HG03135 (cell line): ENCODE measurements around the gene PRSS12.
A peak's percentile ranks its signal among the peaks of the same experiment; 100 is the strongest.
"Not testable (repeated sequence)": the region's sequence is repeated elsewhere in the genome, so short reads cannot be mapped to it uniquely, and the experiment has no call there.

Source experiments
- ATAC-seq: cut with Tn5 transposase; IDR thresholded peaks from one replicate; pipeline ENCODE4 v1.9.1; 2021; ENCODE audit warnings: mild to moderate bottlenecking, moderate library complexity; ENCODE audit not compliant: unreplicated experiment

Gene PRSS12

DNA sequence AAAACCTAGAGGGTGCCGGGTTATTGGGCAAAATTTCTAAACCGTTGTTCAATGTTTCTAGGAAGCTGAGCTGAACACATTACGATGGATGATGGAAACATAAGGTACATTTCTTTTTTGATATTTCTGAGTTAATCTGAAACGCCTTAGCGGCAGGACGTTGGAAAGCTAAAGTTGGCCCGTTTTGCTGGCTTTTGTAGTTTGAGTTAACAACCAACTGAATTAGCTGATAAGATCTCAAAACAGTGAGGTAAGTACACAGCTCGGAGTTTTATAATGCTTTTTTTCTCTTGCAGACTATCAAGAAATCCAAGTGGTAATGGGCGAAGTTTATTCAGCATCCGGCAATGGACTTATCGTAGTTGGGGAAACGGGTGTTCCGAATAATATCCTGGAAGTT, 73.5 kb downstream of the PRSS12 start:
- ATAC-seq, result no peak

DNA sequence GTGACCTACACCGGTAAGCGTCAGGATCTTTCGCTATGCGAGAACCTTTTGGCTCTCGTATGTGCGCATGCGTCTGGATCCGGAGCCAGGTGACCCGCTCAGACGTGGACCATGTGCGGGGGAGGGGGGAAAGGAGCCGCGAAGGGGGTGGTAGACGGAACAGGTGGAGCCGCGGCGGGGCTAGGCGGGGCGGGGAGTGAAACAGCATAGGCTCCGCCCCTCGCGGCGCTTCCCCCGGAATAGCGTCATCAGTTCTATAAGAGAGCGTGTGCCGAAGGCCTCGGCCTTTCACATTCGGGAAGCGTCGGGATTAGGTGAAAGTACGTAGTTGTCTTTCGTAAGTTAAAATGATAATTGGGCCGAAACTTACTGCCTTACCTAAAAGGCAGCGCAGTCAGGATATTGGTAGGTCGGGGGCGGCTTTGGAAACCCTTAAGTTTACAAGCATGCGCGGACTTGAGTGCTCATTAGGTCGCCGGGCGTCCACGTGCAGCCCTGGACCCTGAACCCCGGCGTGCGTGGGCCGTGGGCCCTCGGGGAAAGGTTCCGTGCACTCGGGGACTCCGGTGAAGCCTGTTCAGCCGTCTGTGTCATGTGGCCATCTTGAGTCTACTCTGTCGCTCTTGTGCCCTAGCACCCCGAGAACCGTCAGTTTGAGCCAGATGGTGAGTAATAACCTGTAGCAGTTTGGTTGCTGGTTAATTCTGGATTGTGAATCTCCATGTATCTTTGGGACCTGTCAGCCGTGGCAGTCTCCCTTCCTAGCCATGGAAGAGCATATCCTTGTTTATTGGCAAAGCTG, 74.1 kb downstream of the PRSS12 start:
- peak; percentile 91 for ATAC-seq

DNA sequence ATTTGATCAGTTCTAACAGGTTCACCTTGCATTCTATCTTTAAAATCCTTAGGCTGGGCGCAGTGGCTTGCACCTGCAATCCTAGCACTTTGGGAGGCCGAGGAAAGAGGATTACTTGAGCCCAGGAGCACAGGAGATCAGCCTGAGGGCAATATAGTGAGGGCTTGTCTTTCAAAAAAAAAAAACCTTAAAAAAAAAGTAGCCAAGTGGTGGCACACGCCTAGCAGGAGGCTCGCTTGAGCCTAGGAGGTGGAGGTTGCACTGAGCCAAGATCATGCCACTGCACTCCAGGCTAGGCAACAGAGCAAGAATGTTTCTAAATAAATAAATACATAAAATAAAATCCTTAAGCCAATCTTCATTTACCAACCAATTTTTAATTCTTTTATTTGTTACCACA, 75.6 kb downstream of the PRSS12 start:
- no peak for ATAC-seq

DNA sequence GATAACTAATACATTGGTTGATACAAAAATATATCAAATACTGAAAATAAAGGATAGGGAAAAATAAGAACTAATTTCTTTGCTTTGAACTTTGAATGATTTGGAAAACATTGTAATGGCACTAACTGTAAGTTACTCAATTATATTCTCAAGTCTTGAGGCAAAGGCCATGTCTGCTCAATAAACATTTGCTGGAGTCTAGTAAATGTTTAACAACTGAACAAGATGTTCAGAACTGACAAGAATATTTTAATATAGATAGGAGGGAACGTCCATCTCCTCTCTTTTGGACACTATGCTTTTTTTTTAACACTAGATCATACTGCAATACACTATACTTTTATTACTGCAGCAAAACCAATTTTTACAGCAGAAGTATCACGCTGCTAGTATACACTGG, 76.2 kb downstream of the PRSS12 start:
- no peak for ATAC-seq

DNA sequence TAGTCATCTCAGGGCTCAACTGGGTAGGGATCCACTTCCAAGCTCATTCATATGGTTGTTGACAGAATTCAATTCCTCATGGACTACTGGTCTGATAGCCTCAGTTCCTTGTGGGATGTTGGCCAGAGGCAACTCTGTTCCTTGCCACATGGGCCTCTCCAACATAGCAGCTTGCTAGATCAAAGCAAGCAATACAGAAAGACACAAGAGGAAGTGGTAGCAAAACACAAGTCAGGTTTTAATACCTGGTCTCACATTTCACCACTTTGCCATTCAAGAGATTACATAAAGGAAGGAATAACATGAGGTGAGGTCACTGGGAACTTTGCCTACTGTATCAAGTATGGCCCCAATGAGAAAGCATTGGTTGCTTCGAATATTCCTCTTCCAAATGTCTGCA, 79.2 kb downstream of the PRSS12 start:
- no peak for ATAC-seq

DNA sequence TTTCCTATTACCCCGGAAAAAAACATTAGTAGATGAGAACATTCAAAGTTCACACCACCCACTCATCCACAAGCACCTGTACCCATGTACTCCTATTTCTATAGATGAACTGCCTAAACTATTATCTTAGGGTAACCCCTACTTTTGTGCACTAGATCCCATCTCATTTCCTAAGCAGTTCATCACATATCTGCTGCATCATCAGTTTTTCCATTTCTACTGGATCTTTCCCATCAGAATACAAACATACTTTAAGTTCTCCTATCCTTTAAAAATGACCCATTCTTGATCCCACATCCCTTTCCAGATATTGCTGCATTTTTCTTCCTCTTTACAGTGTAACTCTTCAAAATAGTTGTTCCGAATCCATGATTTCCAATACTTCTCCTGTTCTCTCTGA, 81.0 kb downstream of the PRSS12 start:
- ATAC-seq, result no peak

DNA sequence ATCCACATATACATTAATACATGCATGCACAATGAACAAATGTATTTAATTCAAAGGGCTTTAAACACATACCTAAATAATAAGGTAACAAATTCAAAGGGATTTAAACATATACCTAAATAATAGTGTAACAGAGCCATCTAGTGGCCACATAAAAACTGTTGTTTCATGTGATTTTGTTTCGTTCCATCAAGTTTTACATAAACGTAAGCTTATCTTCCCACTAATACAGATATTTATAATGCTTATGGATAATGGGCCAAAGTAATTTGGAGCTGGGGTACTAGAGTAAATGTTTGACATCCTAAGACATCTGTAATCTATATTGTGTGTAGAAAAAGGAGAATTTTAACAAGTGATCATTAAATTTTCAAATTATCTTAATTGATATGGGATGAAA, 82.3 kb downstream of the PRSS12 start:
- ATAC-seq, result peak; percentile 52

DNA sequence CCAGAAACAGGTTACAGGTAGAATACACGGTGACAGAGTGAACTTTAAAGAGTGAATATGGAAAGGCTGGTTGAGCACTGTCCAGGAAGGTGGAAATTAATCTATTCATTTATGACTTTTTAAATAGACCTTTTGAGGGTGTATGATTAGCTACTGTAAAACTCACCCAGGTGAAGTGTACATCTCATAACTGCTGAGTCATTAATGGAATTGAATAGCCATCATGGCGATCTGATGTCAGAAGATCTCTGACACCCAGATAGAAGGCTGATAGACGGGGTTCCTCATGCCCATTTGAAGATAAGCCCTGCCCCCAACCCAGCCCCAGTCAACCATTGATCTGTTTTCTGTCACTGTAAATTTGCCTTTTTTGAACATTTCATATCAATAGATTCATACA, 84.0 kb downstream of the PRSS12 start:
- ATAC-seq, result no peak

DNA sequence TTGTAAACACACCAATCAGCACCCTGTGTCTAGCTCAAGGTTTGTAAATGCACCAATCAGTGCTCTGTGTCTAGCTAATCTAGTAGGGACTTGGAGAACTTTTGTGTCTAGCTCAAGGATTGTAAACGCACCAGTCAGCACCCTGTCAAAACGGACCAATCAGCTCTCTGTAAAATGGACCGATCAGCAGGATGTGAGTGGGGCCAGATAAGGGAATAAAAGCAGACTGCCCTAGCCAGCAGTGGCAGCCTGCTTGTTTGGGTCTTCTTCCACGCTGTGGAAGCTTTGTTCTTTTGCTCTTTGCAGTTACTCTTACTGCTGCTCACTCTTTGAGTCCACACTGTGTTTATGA, 86.7 kb downstream of the PRSS12 start:
- ATAC-seq, result not testable (repeated sequence)

DNA sequence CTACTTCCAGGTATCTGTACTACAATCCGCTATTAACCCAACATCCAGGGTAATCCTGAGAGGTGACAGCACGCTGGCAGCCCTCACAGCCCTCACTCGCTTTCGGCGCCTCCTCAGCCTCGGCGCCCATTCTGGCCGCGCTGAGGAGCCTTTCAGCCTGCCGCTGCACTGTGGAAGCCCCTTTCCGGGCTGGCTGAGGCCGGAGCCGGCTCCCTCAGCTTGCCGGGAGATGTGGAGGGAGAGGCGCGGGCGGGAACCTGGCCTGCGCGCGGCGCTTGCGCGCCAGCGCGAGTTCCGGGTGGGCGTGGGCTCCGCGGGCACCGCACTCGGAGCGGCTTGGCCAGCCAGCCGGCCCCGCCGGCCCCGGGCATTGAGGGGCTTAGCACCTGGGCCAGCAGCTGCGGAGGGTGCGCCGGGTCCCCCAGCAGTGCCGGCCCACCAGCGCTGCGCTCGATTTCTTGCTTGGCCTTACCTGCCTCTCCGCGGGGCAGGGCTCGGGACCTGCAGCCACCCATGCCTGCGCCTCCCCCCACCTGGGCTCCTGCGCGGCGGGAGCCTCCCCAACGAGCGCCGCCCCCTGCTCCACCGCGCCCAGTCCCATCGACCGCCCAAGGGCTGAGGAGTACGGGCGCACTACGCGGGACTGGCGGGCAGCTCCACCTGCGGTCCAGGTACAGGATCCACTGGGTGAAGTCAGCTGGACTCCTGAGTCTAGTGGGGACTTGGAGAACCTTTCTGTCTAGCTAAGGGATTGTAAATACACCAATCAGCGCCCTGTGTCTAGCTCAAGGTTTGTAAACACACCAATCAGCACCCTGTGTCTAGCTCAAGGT, 87.3 kb downstream of the PRSS12 start:
- no peak for ATAC-seq

DNA sequence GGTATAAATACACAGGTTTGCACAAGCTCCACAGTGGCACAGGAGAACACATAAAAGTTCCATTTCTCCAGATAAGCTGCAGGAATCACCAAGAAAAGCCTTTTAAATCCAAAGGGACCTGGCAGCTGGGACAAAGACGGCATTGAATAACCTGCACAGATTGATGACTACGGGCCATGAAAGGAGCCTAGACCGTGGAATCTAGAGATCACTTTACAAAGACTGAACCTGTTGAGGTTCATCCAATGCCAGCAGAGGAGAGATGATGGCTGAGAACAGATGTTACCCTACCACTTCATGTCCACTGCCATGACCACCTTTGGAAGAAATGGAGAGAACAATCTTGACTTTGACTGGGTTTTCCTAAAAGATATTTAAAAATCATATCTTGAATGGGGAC, 88.7 kb downstream of the PRSS12 start:
- no peak for ATAC-seq

DNA sequence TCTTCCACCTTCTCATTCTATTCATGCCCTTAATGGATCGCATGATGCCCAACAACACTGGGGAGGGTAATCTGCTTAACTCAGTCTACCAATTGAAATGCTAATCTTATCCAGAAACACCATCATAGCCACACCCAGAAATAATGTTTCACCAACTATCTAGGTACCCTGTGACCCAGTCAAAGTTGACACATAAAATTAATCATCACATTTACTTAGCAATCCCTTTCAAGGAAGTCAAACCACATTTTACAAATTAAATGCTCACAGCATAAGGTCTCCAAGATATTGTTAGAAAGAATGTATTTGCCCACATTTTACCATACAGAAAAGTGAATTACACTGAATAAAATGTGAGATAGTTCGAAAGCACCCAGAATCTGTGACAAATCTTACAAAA, 92.5 kb downstream of the PRSS12 start:
- no peak for ATAC-seq

DNA sequence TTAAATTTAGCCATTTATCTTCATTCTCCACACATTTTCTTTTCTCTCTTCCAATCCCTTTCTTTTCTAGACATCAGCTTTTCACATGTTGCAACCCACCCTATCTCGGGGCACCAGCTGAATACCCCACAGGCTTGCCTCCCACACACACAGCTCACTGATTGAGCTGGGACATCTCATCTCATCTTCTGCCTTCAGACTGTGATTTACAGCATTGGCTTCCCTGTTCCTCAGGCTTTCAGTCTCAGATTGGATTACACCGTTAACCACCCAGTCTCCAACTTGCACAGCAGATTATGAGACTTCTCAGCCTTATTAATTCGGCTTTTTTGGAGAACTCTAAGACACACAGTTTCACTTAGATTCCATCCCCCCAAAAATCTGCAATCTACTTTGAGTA, 93.7 kb downstream of the PRSS12 start:
- ATAC-seq, result no peak

DNA sequence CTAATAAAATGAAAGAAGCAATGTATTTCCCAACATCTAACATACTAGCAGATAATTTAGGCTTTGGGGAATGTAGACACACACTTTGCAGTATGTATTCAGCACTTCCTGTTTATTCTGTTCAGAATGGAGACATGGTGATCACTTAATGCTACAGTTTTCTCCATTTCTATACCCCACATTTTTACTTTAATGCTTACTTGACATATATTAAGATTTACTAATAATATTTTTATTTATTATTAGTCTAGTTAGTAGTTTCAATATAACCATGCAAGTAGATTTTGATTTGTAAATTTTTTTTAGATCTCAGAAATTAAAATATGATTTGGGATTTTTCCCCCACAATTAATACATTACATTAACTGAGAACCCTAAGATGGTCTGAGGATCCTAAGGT, 98.4 kb downstream of the PRSS12 start:
- ATAC-seq, result no peak

DNA sequence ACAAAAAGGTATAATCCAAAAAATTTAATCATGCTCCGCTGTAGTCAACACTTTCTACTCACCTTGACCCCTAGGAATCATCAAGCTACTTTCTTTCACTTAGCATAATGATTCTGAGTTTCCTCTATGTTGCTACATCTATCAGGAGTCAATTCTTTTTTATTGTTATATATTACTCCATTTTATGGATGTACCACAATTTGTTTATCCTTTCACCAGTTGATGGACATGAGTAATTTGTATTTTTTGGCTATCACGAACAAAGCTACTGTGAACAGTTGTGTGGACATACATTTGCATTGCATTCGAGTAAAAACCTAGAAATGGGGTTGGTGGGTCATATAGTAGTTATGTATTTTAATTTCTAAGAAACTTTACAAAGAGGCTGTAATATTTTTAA, 102.9 kb downstream of the PRSS12 start:
- ATAC-seq, result no peak

DNA sequence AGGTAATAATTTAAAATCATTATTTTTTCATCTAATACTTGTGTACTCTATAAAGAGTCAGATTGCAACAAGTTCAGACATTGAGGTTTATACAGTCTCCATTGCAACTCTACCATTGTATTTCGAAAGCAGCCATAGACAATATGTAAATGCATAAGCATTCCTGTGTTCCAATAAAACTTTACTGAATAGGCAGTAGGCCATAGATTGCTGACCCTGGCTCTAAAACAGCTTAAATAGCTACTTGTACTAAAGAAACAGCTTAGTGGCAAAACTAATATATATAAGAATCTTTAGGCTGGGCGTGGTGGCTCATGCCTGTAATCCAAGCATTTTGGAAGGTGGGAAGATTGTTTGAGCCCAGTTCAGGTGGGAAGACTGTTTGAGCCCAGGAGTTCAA, 115.3 kb downstream of the PRSS12 start:
- ATAC-seq, result no peak

DNA sequence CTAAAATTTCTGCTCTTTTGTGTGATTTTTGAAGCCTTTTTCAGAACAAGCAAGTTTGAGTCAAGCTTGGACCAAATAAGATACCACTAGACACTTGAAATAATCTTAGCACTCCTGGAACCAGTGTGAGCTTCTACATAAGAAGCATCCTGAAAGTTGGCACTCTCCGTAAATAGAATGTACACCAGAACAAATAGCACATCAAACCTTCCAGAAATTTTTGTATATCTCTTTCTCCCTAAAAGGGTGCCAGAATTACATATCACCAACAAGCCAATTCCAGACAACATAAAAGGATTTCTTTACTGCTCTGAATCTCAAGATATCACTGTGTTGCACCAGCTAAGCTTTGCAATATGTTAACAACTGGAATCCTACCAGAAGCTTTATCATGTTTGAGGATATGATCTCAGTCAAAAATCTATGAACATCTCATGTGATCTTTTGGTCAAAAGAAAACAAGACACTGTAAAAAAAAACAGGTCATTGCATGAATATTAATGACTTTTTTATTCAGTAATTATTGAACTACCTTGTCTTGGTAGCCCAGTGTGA, 117.2 kb downstream of the PRSS12 start:
- no peak for ATAC-seq
